WTC11 (cell line): ENCODE data around the gene FHIT.

Source experiments
- CTCF ChIP-seq: fragments of 200-600 bp; IDR thresholded peaks from 2 replicates; pipeline ENCODE4 v1.8.0; 2022; ENCODE audit warnings: antibody characterized with exemption
- JUN ChIP-seq: sonication (generic); formaldehyde crosslinking; IDR thresholded peaks from 2 replicates; pipeline ENCODE4 v1.8.0; 2023; ENCODE audit warnings: mild to moderate bottlenecking, missing genetic modification reagents
- MAX ChIP-seq: sonication (generic); formaldehyde crosslinking; IDR thresholded peaks from 2 replicates; pipeline ENCODE4 v1.8.0; 2022; ENCODE audit warnings: mild to moderate bottlenecking, missing genetic modification reagents
- MXD4 ChIP-seq: fragments of 250-450 bp; sonication (Bioruptor Pico); IDR thresholded peaks from 2 replicates; pipeline ENCODE4 v1.8.0; 2021; ENCODE audit warnings: mild to moderate bottlenecking, moderate library complexity, borderline replicate concordance
- USF1 ChIP-seq: sonication (generic); formaldehyde crosslinking; IDR thresholded peaks from 2 replicates; pipeline ENCODE4 v1.8.0; 2022; ENCODE audit warnings: mild to moderate bottlenecking, missing genetic modification reagents
- ZNF263 ChIP-seq: sonication (generic); formaldehyde crosslinking; IDR thresholded peaks from 2 replicates; pipeline ENCODE4 v1.8.1; 2022; ENCODE audit warnings: low read depth, mild to moderate bottlenecking, moderate library complexity, missing genetic modification reagents
- ZNF425 ChIP-seq: fragments of 250-450 bp; sonication (Bioruptor Pico); conservative IDR thresholded peaks from 2 replicates; pipeline ENCODE4 v1.9.0; 2021; ENCODE audit warnings: mild to moderate bottlenecking

- TF ChIP-seq MXD4 (no peak), USF1 (CRISPR knock-in tag) (no peak), CTCF (no peak), JUN (CRISPR knock-in tag) (no peak), ZNF263 (CRISPR knock-in tag) (no peak), MAX (CRISPR knock-in tag) (no peak), ZNF425 (CRISPR knock-in tag) (no peak)
Observed at GRCh38 chr3:59866076-59866475, 1385.2 kb downstream of the FHIT start.
